ENCODE data around the gene ITK.

ITK gene

DNA sequence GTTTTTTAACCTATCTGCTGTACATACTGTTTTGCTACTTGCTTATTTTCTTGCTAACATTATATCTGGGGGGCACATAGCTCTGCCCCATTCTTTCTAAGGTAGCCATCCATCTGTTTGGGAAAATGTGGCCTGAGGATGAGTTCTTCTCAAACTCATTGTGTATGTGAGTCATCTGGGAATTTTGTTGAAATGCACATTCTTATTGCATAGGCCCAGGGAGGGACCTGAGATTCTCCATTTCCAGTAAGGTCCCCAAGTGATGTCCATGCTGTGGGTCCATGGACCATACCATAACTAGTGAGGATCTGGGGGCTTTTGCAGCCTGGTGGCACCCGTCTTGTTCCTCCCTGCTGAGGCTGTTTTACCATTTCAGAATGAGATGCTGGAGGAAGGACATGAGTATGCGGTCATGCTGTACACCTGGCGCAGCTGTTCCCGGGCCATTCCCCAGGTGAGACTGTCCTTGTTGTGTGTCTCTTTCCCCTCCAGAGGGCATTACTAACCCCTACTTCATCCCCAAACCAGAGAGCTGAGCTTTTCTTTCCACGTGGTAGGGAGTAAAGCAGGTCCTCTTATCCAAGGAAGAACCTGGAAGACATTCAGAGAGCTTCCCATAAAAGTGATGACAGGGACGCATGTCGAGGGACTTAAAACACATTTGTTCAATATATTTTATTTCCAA is 113.9 kb downstream of the ITK start:
- no peak overlapping the region for H3K4me3 ChIP-seq (ENCODE audit: extremely low read depth, insufficient read depth, low read length, poor library complexity, severe bottlenecking)
- H3K9me3 ChIP-seq (ENCODE audit: control insufficient read depth, low read length), result no peaks in the 10 kb centered on the region
- H3K27ac ChIP-seq (ENCODE audit: low read depth, low read length, severe bottlenecking), result no peak overlapping the region
- peaks cover 8% of the 10 kb centered on the region for H3K36me3 ChIP-seq (ENCODE audit: control insufficient read depth, insufficient read depth, low read length)
- WGBS, 2 experiments (ENCODE audit: insufficient coverage in 2 of 2), result 86 to 90% methylated on average over 3 to 4 of the region's 7 CpGs
- peaks cover 14% of the 10 kb centered on the region for H3K4me1 ChIP-seq (ENCODE audit: control insufficient read depth, insufficient read depth, low read length, poor library complexity, severe bottlenecking)

DNA sequence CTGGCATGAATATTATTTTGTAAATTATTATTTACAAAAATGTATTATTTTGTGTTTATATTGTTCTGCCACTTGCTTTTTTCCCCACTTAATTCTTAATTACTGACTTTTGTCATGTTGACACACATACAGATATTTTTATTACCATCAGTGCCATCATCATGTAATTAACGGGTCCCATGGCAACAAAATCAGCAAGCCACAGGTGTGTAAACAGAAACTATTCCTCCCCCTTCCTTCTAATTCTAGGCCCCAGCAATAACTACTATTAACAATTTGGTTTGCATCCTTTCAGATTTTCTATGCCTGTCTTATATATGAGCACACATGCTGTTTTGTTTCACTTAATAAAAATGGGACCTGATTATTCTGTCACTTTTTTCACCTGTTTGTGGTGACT is 114.6 kb downstream of the ITK start:
- no peaks in the 10 kb centered on the region for H3K9me3 ChIP-seq (ENCODE audit: control insufficient read depth, low read length)
- no peak overlapping the region for H3K4me3 ChIP-seq (ENCODE audit: extremely low read depth, insufficient read depth, low read length, poor library complexity, severe bottlenecking)
- H3K4me1 ChIP-seq (ENCODE audit: control insufficient read depth, insufficient read depth, low read length, poor library complexity, severe bottlenecking), result peaks cover 7% of the 10 kb centered on the region
- H3K27ac ChIP-seq (ENCODE audit: low read depth, low read length, severe bottlenecking), result no peak overlapping the region
- WGBS, 2 experiments (ENCODE audit: insufficient coverage in 2 of 2), result 80 to 90% methylated on average over 1 of the region's 1 CpG
- H3K36me3 ChIP-seq (ENCODE audit: control insufficient read depth, insufficient read depth, low read length), result peaks cover 8% of the 10 kb centered on the region

GRCh38 chr5:157300564-157300963 is 119.9 kb downstream of the ITK start:
- Histone ChIP-seq H3K27ac (ENCODE audit: low read depth, low read length, severe bottlenecking) (no peak overlapping the region), H3K36me3 (ENCODE audit: control insufficient read depth, insufficient read depth, low read length) (peaks cover 27% of the 10 kb centered on the region), H3K4me1 (ENCODE audit: control insufficient read depth, insufficient read depth, low read length, poor library complexity, severe bottlenecking) (no peaks in the 10 kb centered on the region), H3K9me3 (ENCODE audit: control insufficient read depth, low read length) (no peaks in the 10 kb centered on the region), H3K4me3 (ENCODE audit: extremely low read depth, insufficient read depth, low read length, poor library complexity, severe bottlenecking) (no peak overlapping the region)
- 93 to 97% methylated on average over 8 to 9 of the region's 10 CpGs for WGBS, 2 experiments (ENCODE audit: insufficient coverage in 2 of 2)

DNA sequence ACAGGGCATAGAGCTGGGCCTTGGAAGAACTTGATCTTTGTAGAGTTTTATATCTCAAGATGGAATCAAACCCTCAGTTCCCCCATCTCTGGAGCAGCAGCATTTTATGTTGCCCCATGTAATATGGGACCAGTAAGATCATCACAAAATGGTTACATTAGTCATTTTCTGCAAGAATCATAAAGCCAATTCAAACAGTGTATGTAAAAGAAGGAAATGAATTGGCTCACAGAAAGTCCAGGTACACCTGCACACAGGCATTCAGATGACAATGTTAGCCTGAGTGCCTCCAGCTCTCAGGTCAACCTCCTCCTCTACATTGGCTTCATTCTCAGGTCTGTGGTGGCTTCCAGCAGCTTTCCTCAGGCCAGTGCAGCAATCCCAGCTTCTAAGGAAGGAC is 120.4 kb downstream of the ITK start:
- Histone ChIP-seq H3K36me3 (ENCODE audit: control insufficient read depth, insufficient read depth, low read length) (peaks cover 27% of the 10 kb centered on the region), H3K4me3 (ENCODE audit: extremely low read depth, insufficient read depth, low read length, poor library complexity, severe bottlenecking) (no peak overlapping the region), H3K27ac (ENCODE audit: low read depth, low read length, severe bottlenecking) (no peak overlapping the region), H3K4me1 (ENCODE audit: control insufficient read depth, insufficient read depth, low read length, poor library complexity, severe bottlenecking) (no peaks in the 10 kb centered on the region), H3K9me3 (ENCODE audit: control insufficient read depth, low read length) (no peaks in the 10 kb centered on the region)

GRCh38 chr5:157303023-157303422 is 122.4 kb downstream of the ITK start:
- no peak overlapping the region for H3K4me3 ChIP-seq (ENCODE audit: extremely low read depth, insufficient read depth, low read length, poor library complexity, severe bottlenecking)
- H3K4me1 ChIP-seq (ENCODE audit: control insufficient read depth, insufficient read depth, low read length, poor library complexity, severe bottlenecking), result no peaks in the 10 kb centered on the region
- H3K9me3 ChIP-seq (ENCODE audit: control insufficient read depth, low read length), result no peaks in the 10 kb centered on the region
- WGBS, 2 experiments (ENCODE audit: insufficient coverage in 2 of 2), result 100% methylated on average over 2 to 4 of the region's 5 CpGs
- H3K36me3 ChIP-seq (ENCODE audit: control insufficient read depth, insufficient read depth, low read length), result peaks cover 27% of the 10 kb centered on the region
- H3K27ac ChIP-seq (ENCODE audit: low read depth, low read length, severe bottlenecking), result no peak overlapping the region

DNA sequence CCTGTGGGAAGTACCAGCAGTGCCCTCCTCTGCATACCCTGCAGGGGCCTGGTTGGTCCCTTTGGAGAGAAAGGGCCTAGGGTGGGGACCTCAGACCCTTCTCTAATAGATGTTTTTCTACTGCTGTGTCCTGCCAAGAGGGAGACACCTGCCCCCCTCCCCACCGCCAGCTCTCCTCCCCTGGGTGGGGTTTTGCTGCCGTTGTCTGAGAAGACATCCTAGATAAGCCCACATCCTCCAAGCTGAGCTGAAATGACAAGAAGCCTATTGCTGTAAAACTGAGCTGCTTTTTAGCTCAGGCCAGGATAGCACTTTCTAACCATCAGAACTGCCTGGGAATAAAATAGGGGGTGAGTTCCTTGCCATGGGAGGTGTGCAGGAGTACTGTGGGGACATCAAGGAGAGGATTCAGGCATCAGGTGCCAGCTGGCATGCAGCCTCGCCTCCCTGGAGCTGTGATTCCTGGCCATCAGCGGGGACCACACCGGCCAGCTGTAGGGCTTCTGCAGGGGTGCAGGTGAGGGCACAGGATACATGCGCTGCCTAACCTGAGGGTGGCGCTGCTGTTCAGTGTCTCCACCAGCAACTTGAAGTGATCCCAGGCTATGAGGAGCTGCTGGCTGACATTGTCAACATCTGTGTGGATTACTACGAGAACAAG is 123.2 kb downstream of the ITK start:
- H3K4me3 ChIP-seq (ENCODE audit: extremely low read depth, insufficient read depth, low read length, poor library complexity, severe bottlenecking), result no peak overlapping the region
- no peaks in the 10 kb centered on the region for H3K4me1 ChIP-seq (ENCODE audit: control insufficient read depth, insufficient read depth, low read length, poor library complexity, severe bottlenecking)
- WGBS, 2 experiments (ENCODE audit: insufficient coverage in 2 of 2), result 71 to 93% methylated on average over 6 of the region's 8 CpGs
- no peak overlapping the region for H3K27ac ChIP-seq (ENCODE audit: low read depth, low read length, severe bottlenecking)
- peaks cover 27% of the 10 kb centered on the region for H3K36me3 ChIP-seq (ENCODE audit: control insufficient read depth, insufficient read depth, low read length)
- H3K9me3 ChIP-seq (ENCODE audit: control insufficient read depth, low read length), result no peaks in the 10 kb centered on the region

Measured in mesodermal cell (in vitro differentiated cells).